ENCODE data around the gene KHDC4. TPM values are rescaled to one million over a fixed set of nuclear protein-coding genes. Genes with fewer than 3 reads are reported as not detected.
A peak's percentile ranks its signal among the peaks of the same experiment; 100 is the strongest.

Gene KHDC4
- total RNA-seq, 1 experiment from 2014 or later = 57.7 TPM

- Histone ChIP-seq H3K4me1 (ENCODE audit: insufficient read depth, low read length) (no peaks in the 10 kb centered on the region), H3K9ac (ENCODE audit: extremely low read depth, insufficient read length, low read length) (no peak overlapping the region), H2BK15ac (ENCODE audit: low read depth, low read length) (no peak overlapping the region), H3K23ac (ENCODE audit: insufficient read length, low read depth, low read length) (no peak overlapping the region), H4K5ac (ENCODE audit: insufficient read length, low read depth, low read length) (no peak overlapping the region), H3K23me2 (ENCODE audit: insufficient read length, low read depth, low read length, poor library complexity, severe bottlenecking) (peaks cover 6% of the 10 kb centered on the region), H3K27ac (ENCODE audit: insufficient read length, low read depth, low read length) (no peak overlapping the region), H3K9me3 (ENCODE audit: control insufficient read depth, low read depth, low read length) (no peaks in the 10 kb centered on the region), H4K8ac (replicated peaks; ENCODE audit: insufficient read length, low read depth, low read length) (no peak overlapping the region), H2BK5ac (ENCODE audit: insufficient read length, low read length) (no peak overlapping the region), H2BK20ac (ENCODE audit: low read depth, low read length, poor library complexity, severe bottlenecking) (no peak overlapping the region), H3K14ac (ENCODE audit: insufficient read depth, low read length) (no peak overlapping the region), H4K20me1 (ENCODE audit: control insufficient read depth, insufficient read depth, insufficient read length) (no peaks in the 10 kb centered on the region), H2BK120ac (ENCODE audit: low read depth, low read length, poor library complexity, severe bottlenecking) (no peak overlapping the region), H3K56ac (ENCODE audit: insufficient read length, low read depth, low read length) (no peak overlapping the region), H4K91ac (ENCODE audit: insufficient read length, low read depth, low read length) (no peak overlapping the region), H3K79me1 (ENCODE audit: insufficient read depth, low read depth, low read length, poor library complexity, severe bottlenecking) (no peaks in the 10 kb centered on the region), H3T11ph (ENCODE audit: low read length) (no peak overlapping the region), H3K27me3 (ENCODE audit: insufficient read depth, low read length) (no peaks in the 10 kb centered on the region; the same call in 1 of the 2 replicates), H3K4me2 (ENCODE audit: insufficient read depth, insufficient read length, low read length) (peak overlapping the region; percentile 56), H2AK5ac (ENCODE audit: insufficient read length, low read length) (no peak overlapping the region), H2AFZ (ENCODE audit: low read length) (no peak overlapping the region), H3K18ac (ENCODE audit: insufficient read length, low read depth, low read length) (no peak overlapping the region), H2BK12ac (ENCODE audit: insufficient read length, low read depth, low read length) (no peak overlapping the region), H3K4ac (ENCODE audit: low read depth, low read length) (no peak overlapping the region), H3K79me2 (ENCODE audit: insufficient read depth, low read length) (no peaks in the 10 kb centered on the region)
- no CpG with 5 or more reads among the region's 4 CpGs for WGBS (ENCODE audit: extremely low coverage, insufficient read length, low lambda C conversion rate)
- Mint-ChIP-seq H3K4me1 (peaks cover 17% of the 10 kb centered on the region in 2 experiments), H3K4me3 (peak overlapping the region; percentile 53 to 96; a peak in 3 of 5 replicates), H3K27me3 (ENCODE audit: low read depth) (no peaks in the 10 kb centered on the region), H3K9me3 (no peaks in the 10 kb centered on the region), H3K27ac (no peak overlapping the region; a peak in 1 of 7 replicates), H3K36me3 (ENCODE audit: insufficient read depth in 1 of 3, low read depth in 3 of 3) (peaks cover 16 to 71% (median 60%) of the 10 kb centered on the region in 3 experiments; a peak in 6 of 7 replicates)
- no peak for TF ChIP-seq CTCF (conservative IDR thresholded peaks at IDR 0.05)
- no peak for DNase-seq
These were observed 24.3 kb downstream of the KHDC4 start for GRCh38 chr1:155909894-155910293.

Data from H9 (cell line).